PFSK-1 (cell line): ENCODE measurements around the gene HOXB9.

Experiments used
- FOXP2 ChIP-seq: optimal IDR thresholded peaks from 2 replicates; pipeline ENCODE3; 2011; ENCODE audit warnings: borderline replicate concordance, control low read depth, inconsistent platforms; ENCODE audit not compliant: insufficient read depth; ENCODE audit errors: extremely low read length, extremely low read depth
- POLR2AphosphoS5 ChIP-seq: IDR thresholded peaks from 2 replicates; pipeline ENCODE4 v1.6.1; 2012; ENCODE audit warnings: low read depth, mild to moderate bottlenecking, control low read depth, low read length, moderate library complexity
- REST ChIP-seq, 2 experiments: IDR thresholded peaks; 2 replicates each; pipeline versions ENCODE4 v1.6.1 to v1.8.0; 2011 to 2012; ENCODE audit warnings: low read depth in 2 of 2, low read length in 2 of 2, control low read depth in 1 of 2, inconsistent platforms in 1 of 2, mild to moderate bottlenecking in 1 of 2, moderate library complexity in 1 of 2; ENCODE audit not compliant: insufficient read depth in 1 of 2
- SIN3A ChIP-seq: IDR thresholded peaks from 2 replicates; pipeline ENCODE4 v1.6.1; 2012; ENCODE audit warnings: mild to moderate bottlenecking, low read length, moderate library complexity, borderline replicate concordance; ENCODE audit not compliant: insufficient read depth
- TAF1 ChIP-seq: IDR thresholded peaks from 2 replicates; pipeline ENCODE4 v1.6.1; 2012; ENCODE audit warnings: low read length, control low read depth, borderline replicate concordance; ENCODE audit not compliant: insufficient read depth

Gene HOXB9

GRCh38 chr17:48642843-48643696 lies 16.9 kb upstream of the HOXB9 start:
- TF ChIP-seq TAF1 (no peak), SIN3A (no peak)

DNA sequence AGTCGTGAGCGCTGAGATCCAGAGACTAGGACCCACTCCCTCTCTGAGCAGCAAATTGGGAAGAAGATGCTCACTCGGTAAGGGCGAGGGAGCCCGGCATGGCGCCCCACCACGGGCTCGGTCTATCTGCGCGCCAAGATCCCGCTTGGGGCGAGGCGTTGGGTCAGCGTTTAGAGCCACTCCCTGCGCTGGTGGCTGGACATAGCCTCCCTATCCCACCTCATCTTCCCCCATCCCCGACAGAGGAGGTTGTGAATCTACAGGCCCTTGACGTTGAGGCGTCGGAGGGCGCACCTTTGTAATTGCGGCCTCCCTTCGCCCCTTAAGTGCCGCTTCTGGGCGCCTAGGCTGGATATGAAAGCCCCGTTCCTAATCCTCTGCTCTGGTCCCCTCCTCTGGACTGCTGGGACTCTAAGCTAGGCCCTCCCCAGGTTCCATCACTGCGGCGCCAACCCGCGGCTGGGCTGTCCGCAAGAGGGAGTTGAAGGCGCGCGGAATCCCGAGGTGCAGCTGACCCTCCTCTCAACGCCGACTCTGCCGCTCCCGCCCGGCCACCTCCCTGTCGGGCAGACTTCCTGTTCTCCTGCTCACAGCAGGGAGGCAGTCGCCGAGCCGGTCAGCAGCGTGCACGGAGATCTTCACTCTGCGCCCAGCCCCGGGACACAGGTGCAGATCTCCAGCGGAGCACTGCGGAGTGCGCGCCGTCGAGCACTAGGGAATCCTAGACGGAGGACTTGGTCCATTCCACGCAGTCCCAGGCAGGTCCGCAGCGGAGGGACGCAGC lies 16.1 kb upstream of the HOXB9 start:
- TF ChIP-seq TAF1 (no peak), POLR2AphosphoS5 (no peak)

DNA sequence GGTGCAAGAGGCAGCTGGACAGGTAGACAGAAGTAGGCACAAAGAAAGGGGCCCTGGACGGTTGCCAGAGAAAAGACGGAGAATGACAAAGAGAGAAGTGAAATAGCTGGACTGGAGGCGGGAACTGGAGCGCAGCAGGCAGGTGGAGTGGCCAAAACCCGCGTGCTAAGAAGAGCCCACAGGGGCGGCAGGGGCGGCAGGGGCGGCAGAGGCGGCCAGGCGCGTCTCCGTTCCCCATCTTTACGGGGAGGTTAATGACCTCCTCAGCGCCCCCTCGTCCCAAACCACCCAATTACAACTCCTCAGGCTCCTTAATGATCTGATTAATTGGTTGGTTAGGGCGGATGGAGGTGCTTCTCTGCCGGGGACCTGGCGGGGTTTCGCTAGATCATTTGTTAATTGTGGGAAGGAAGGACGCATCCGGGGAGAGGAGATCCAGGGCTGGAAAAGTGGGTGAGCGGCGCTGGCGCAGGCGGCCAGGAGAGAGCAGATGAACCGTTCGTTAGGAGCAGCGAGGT lies 15.4 kb upstream of the HOXB9 start:
- TF ChIP-seq POLR2AphosphoS5: no peak
- no peak for TF ChIP-seq SIN3A
- TF ChIP-seq TAF1: no peak
- TF ChIP-seq REST (IDR thresholded peaks at IDR 0.05; ENCODE audit: insufficient read depth in 1 of 2, low read depth in 2 of 2, low read length in 2 of 2): no peak
- no peak for TF ChIP-seq FOXP2

DNA sequence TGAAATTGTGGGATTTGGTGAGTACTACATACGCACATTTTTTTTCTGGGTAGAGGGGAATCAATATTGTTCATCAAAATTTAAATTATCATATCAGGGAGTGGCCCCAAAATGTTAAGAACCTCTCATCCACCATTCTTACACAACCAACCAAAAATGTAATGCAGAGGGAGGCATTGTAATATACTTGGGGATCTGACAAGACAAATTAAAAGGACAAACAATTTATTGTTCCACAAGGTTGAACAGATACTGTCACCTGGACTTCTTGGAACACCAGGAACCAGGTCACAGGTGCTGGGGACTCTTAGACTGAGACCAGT lies 14.7 kb upstream of the HOXB9 start:
- TF ChIP-seq TAF1: no peak
- no peak for TF ChIP-seq POLR2AphosphoS5
- TF ChIP-seq SIN3A: no peak
- no peak for TF ChIP-seq FOXP2
- TF ChIP-seq REST (IDR thresholded peaks at IDR 0.05; ENCODE audit: insufficient read depth in 1 of 2, low read depth in 2 of 2, low read length in 2 of 2): no peak

- TF ChIP-seq REST (IDR thresholded peaks at IDR 0.05; ENCODE audit: insufficient read depth in 1 of 2, low read depth in 2 of 2, low read length in 2 of 2) (no peak), POLR2AphosphoS5 (no peak), TAF1 (no peak), SIN3A (no peak), FOXP2 (no peak)
Measured at GRCh38 chr17:48639982-48640857, 14.1 kb upstream of the HOXB9 start.

GRCh38 chr17:48639136-48639535 lies 13.0 kb upstream of the HOXB9 start:
- no peak for TF ChIP-seq REST (IDR thresholded peaks at IDR 0.05; ENCODE audit: insufficient read depth in 1 of 2, low read depth in 2 of 2, low read length in 2 of 2)
- TF ChIP-seq TAF1: no peak
- TF ChIP-seq POLR2AphosphoS5: no peak
- TF ChIP-seq FOXP2: no peak
- no peak for TF ChIP-seq SIN3A
